T-cell (primary cell): Measurements from ENCODE around the gene CCDC179. TPM values are rescaled to one million over a fixed set of nuclear protein-coding genes. Genes with fewer than 3 reads are reported as not detected.

Experiments
- ATAC-seq, 4 experiments: fragments of 200-7000 bp in 3 of 4; fragments of 150-1000 bp in 1 of 4; cut with Tn5 transposase; replicated peaks in 1 of 4; 1 replicate in 3 of 4; 2 replicates in 1 of 4; pipeline ENCODE4 v1.10.0; 2021; ENCODE audit warnings: moderate library complexity in 3 of 4, mild to moderate bottlenecking in 2 of 4, moderate number of reproducible peaks in 1 of 4
- CTCF ChIA-PET, 2 donors: fragments of 300-600 bp; sonication (Branson Sonifier 250); formaldehyde crosslinking; loops; one replicate each; lab custom pipeline; 2022; ENCODE audit warnings: antibody characterized with exemption in 2 of 2; lab: Charles Lee
- POLR2A ChIA-PET, 2 donors: fragments of 300-600 bp; sonication (Branson Sonifier 250); formaldehyde crosslinking; loops; one replicate each; lab custom pipeline; 2022; ENCODE audit warnings: antibody characterized with exemption in 2 of 2; lab: Charles Lee
- DNase-seq, 35 experiments: peaks; one replicate each; pipeline versions ENCODE4 v3.0.0 to v3.0.0-alpha.2; 2013 to 2023
- H3K27ac ChIP-seq: one replicate; pipeline ENCODE4 v1.5.1; 2013; ENCODE audit warnings: low read length
- H3K27me3 ChIP-seq, 2 experiments: replicated peaks in 1 of 2; 1 replicate in 1 of 2; 2 replicates in 1 of 2; pipeline versions ENCODE4 v1.6.1 to v1.7.0; 2013; ENCODE audit warnings: low read length in 1 of 2, mixed read lengths in 1 of 2; ENCODE audit not compliant: control insufficient read depth in 2 of 2, insufficient read depth in 2 of 2; ENCODE audit errors: extremely low read depth in 1 of 2
- H3K36me3 ChIP-seq, 2 donors: 1 replicate in 1 of 2; 2 replicates in 1 of 2; pipeline versions ENCODE4 v1.6.1 to v1.7.0; 2013; ENCODE audit warnings: low read length in 1 of 2; ENCODE audit not compliant: control insufficient read depth in 2 of 2, insufficient read depth in 1 of 2; ENCODE audit errors: extremely low read depth in 1 of 2
- H3K4me1 ChIP-seq, 2 experiments: 1 replicate in 1 of 2; 2 replicates in 1 of 2; pipeline versions ENCODE4 v1.6.1 to v1.7.0; 2013; ENCODE audit warnings: low read length in 2 of 2, mixed read lengths in 1 of 2; ENCODE audit not compliant: insufficient read depth in 2 of 2, control insufficient read depth in 1 of 2; ENCODE audit errors: extremely low read depth in 1 of 2
- H3K4me3 ChIP-seq, 2 donors: 1 replicate in 1 of 2; 2 replicates in 1 of 2; pipeline versions ENCODE4 v1.5.1 to v1.7.0; 2013; ENCODE audit warnings: mild to moderate bottlenecking in 2 of 2, low read length in 1 of 2, moderate library complexity in 1 of 2; ENCODE audit not compliant: control insufficient read depth in 1 of 2; ENCODE audit errors: extremely low read depth in 1 of 2
- H3K9me3 ChIP-seq: 2 replicates; pipeline ENCODE4 v1.7.0; 2013
- H3K27ac Mint-ChIP-seq, 2 donors: one replicate each; pipeline ENCODE4 v1.8.0; 2020 to 2021; ENCODE audit warnings: mild to moderate bottlenecking in 2 of 2, mixed read lengths in 2 of 2
- H3K27me3 Mint-ChIP-seq, 2 donors: one replicate each; pipeline ENCODE4 v1.8.0; 2021 to 2022; ENCODE audit warnings: mixed read lengths in 2 of 2
- H3K36me3 Mint-ChIP-seq: one replicate; pipeline ENCODE4 v1.8.0; 2021; ENCODE audit warnings: mixed read lengths
- H3K4me1 Mint-ChIP-seq, 3 donors: one replicate each; pipeline ENCODE4 v1.8.0; 2020 to 2022; ENCODE audit warnings: mixed read lengths in 3 of 3, mild to moderate bottlenecking in 1 of 3
- H3K4me3 Mint-ChIP-seq, 3 donors: one replicate each; pipeline ENCODE4 v1.8.0; 2020 to 2022; ENCODE audit warnings: mild to moderate bottlenecking in 3 of 3, mixed read lengths in 3 of 3, moderate library complexity in 3 of 3
- H3K9me3 Mint-ChIP-seq, 3 donors: one replicate each; pipeline ENCODE4 v1.8.0; 2020 to 2022; ENCODE audit warnings: mixed read lengths in 3 of 3
- WGBS: methylation state at CpG from one replicate; pipeline ENCODE4 v1.1.5; 2013; ENCODE audit warnings: missing lambda C conversion rate; ENCODE audit not compliant: insufficient coverage; 5-methylcytosine and 5-hydroxymethylcytosine counted together
- total RNA-seq, 35 experiments: library from RNA in 6 of 35; stranded (reverse) in 6 of 35; fragments of 120-200 nt in 1 of 35; gene quantifications; one replicate each; pipeline versions ENCODE4 v1.2.1 to v1.2.4 and lab custom pipeline; 2013 to 2026

Gene CCDC179
- total RNA-seq (not detected), total RNA-seq (lab: John Stamatoyannopoulos, UW) (0 reads per million in 29 experiments)
- total RNA-seq (2013), result not detected

- peaks cover 14% of the 10 kb centered on the region for H3K36me3 Mint-ChIP-seq
- no peaks in the 10 kb centered on the region for H3K4me1 ChIP-seq
- POLR2A ChIA-PET, result no interaction called here
- H3K9me3 Mint-ChIP-seq, result no peaks in the 10 kb centered on the region
- no peak within 1 kb of the TSS for H3K4me3 ChIP-seq
- H3K27ac ChIP-seq, result no peak within 1 kb of the TSS
- no peaks in the 10 kb centered on the region for H3K9me3 ChIP-seq
- ATAC-seq (no peak), DNase-seq (no peak)
- H3K4me1 Mint-ChIP-seq, result no peaks in the 10 kb centered on the region
- H3K27ac Mint-ChIP-seq, result no peak within 1 kb of the TSS
- H3K27me3 ChIP-seq, result no peaks in the 10 kb centered on the region
- H3K4me3 Mint-ChIP-seq, result no peak within 1 kb of the TSS
- WGBS, result 86% methylated on average over 4 of the region's 4 CpGs
- CTCF ChIA-PET, result interaction anchor here in 1 of 2 donors (0.8 kb wide), 1 partner anchor 15 kb away, joined by 3 read pairs; no protein-coding TSS in a partner anchor
- H3K27me3 Mint-ChIP-seq, result no peaks in the 10 kb centered on the region
- H3K36me3 ChIP-seq, result no peaks in the 10 kb centered on the region
Observed at GRCh38 chr11:22860241-22860640, at the start of gene CCDC179. CCDC179 (minus strand) TSS chr11:22860474; CDS start chr11:22860421, 53 bp downstream.

GRCh38 chr11:22903782-22904181, 43.5 kb upstream of the CCDC179 start:
- Mint-ChIP-seq H3K4me1 (no peaks in the 10 kb centered on the region), H3K4me3 (no peak overlapping the region), H3K27ac (no peak overlapping the region), H3K36me3 (peaks cover 16% of the 10 kb centered on the region), H3K9me3 (peaks cover 0 to 18% (median 3%) of the 10 kb centered on the region in 3 donors), H3K27me3 (no peaks in the 10 kb centered on the region)
- Histone ChIP-seq H3K4me1 (no peaks in the 10 kb centered on the region), H3K9me3 (no peaks in the 10 kb centered on the region), H3K27me3 (no peaks in the 10 kb centered on the region), H3K27ac (no peak overlapping the region), H3K36me3 (no peaks in the 10 kb centered on the region), H3K4me3 (no peak overlapping the region)
- 60% methylated on average over 1 of the region's 1 CpG for WGBS
- ChIA-PET POLR2A (no interaction called here), CTCF (no interaction called here)
- no peak for ATAC-seq
- DNase-seq, result no peak

- CTCF ChIA-PET, result interaction anchor here in 1 of 2 donors (0.7 kb wide), 1 partner anchor 25 kb away, joined by 3 read pairs; no protein-coding TSS in a partner anchor
- POLR2A ChIA-PET, result no interaction called here
- H3K27ac Mint-ChIP-seq, result no peak overlapping the region
Observed at GRCh38 chr11:22901603-22902002, 41.3 kb upstream of the CCDC179 start.

GRCh38 chr11:22900764-22901486, 40.7 kb upstream of the CCDC179 start:
- no peak overlapping the region for H3K27ac Mint-ChIP-seq
- DNase-seq (no peak), ATAC-seq (no peak)
- POLR2A ChIA-PET, result no interaction called here
- no peaks in the 10 kb centered on the region for H3K4me1 Mint-ChIP-seq
- Histone ChIP-seq H3K9me3 (no peaks in the 10 kb centered on the region), H3K4me1 (no peaks in the 10 kb centered on the region), H3K36me3 (no peaks in the 10 kb centered on the region), H3K27me3 (no peaks in the 10 kb centered on the region), H3K4me3 (no peak overlapping the region), H3K27ac (no peak overlapping the region)
- H3K36me3 Mint-ChIP-seq, result peaks cover 7% of the 10 kb centered on the region
- peaks cover 0 to 8% (median 0%) of the 10 kb centered on the region in 3 donors for H3K9me3 Mint-ChIP-seq
- H3K4me3 Mint-ChIP-seq, result no peak overlapping the region
- CTCF ChIA-PET, result interaction anchor here in 1 of 2 donors (0.7 kb wide), 1 partner anchor 25 kb away, joined by 3 read pairs; no protein-coding TSS in a partner anchor
- H3K27me3 Mint-ChIP-seq, result no peaks in the 10 kb centered on the region

More at GRCh38 chr11:22901603-22902002, 41.3 kb upstream of the CCDC179 start:
- WGBS, result no CpG with 5 or more reads among the region's 4 CpGs
- H3K27me3 Mint-ChIP-seq, result no peaks in the 10 kb centered on the region
- no peak overlapping the region for H3K4me3 Mint-ChIP-seq
- H3K27ac ChIP-seq, result no peak overlapping the region
- no peak overlapping the region for H3K4me3 ChIP-seq
- DNase-seq, result no peak
- ATAC-seq, result no peak
- peaks cover 0 to 13% (median 2%) of the 10 kb centered on the region in 3 donors for H3K9me3 Mint-ChIP-seq
- peaks cover 12% of the 10 kb centered on the region for H3K36me3 Mint-ChIP-seq
- no peaks in the 10 kb centered on the region for H3K27me3 ChIP-seq
- no peaks in the 10 kb centered on the region for H3K36me3 ChIP-seq
- H3K4me1 Mint-ChIP-seq, result no peaks in the 10 kb centered on the region
- H3K9me3 ChIP-seq, result no peaks in the 10 kb centered on the region
- H3K4me1 ChIP-seq, result no peaks in the 10 kb centered on the region

GRCh38 chr11:22898036-22898435, 37.8 kb upstream of the CCDC179 start:
- Mint-ChIP-seq H3K27ac (no peak overlapping the region), H3K27me3 (no peaks in the 10 kb centered on the region), H3K36me3 (no peaks in the 10 kb centered on the region), H3K4me3 (no peak overlapping the region), H3K9me3 (peaks cover 0 to 7% (median 2%) of the 10 kb centered on the region in 3 donors), H3K4me1 (no peaks in the 10 kb centered on the region)
- H3K4me1 ChIP-seq, result no peaks in the 10 kb centered on the region
- WGBS, result no CpG with 5 or more reads among the region's 5 CpGs
- H3K27ac ChIP-seq, result no peak overlapping the region
- DNase-seq (no peak), ATAC-seq (no peak)
- ChIA-PET POLR2A (no interaction called here), CTCF (interaction anchor here in 1 of 2 donors (0.6 kb wide), 1 partner anchor 25 kb away, joined by 3 read pairs; no protein-coding TSS in a partner anchor)
- H3K36me3 ChIP-seq, result no peaks in the 10 kb centered on the region
- no peak overlapping the region for H3K4me3 ChIP-seq
- no peaks in the 10 kb centered on the region for H3K27me3 ChIP-seq
- no peaks in the 10 kb centered on the region for H3K9me3 ChIP-seq

- DNase-seq (no peak), ATAC-seq (no peak)
- no peaks in the 10 kb centered on the region for H3K27me3 ChIP-seq
- Mint-ChIP-seq H3K27me3 (no peaks in the 10 kb centered on the region), H3K9me3 (peaks cover 0 to 7% (median 0%) of the 10 kb centered on the region in 3 donors), H3K36me3 (peaks cover under 1% of the 10 kb centered on the region), H3K4me1 (no peaks in the 10 kb centered on the region), H3K4me3 (no peak overlapping the region), H3K27ac (no peak overlapping the region)
- no peaks in the 10 kb centered on the region for H3K4me1 ChIP-seq
- CTCF ChIA-PET, result no interaction called here
- POLR2A ChIA-PET, result no interaction called here
- no peaks in the 10 kb centered on the region for H3K36me3 ChIP-seq
- no peak overlapping the region for H3K27ac ChIP-seq
- no peak overlapping the region for H3K4me3 ChIP-seq
- no peaks in the 10 kb centered on the region for H3K9me3 ChIP-seq
- 64% methylated on average over 1 of the region's 2 CpGs for WGBS
Observed at GRCh38 chr11:22890227-22890626, 30.0 kb upstream of the CCDC179 start.
